Panc1 (cell line): Measurements from ENCODE around the gene CPZ. TPM values are rescaled to one million over a fixed set of nuclear protein-coding genes. Genes with fewer than 3 reads are reported as not detected.

Experiments
- ATAC-seq: fragments of 200-7000 bp; cut with Tn5 transposase; 2 replicates; pipeline ENCODE4 v1.9.1; 2020; ENCODE audit warnings: mild to moderate bottlenecking, moderate library complexity
- BruUV-seq: library from RNA; stranded (reverse); fragments of 400-500 nt; replicated peaks from 2 replicates; lab custom pipeline; 2021; lab: Mats Ljungman, UMichigan
- CTCF ChIA-PET: fragments of 300-600 bp; sonication (Branson Sonifier 250); formaldehyde crosslinking; loops from one replicate; lab custom pipeline; 2022; ENCODE audit warnings: antibody characterized with exemption; lab: Charles Lee
- POLR2A ChIA-PET: fragments of 300-600 bp; sonication (Branson Sonifier 250); formaldehyde crosslinking; loops from one replicate; lab custom pipeline; 2022; ENCODE audit warnings: antibody characterized with exemption; lab: Charles Lee
- DNase-seq: peaks from one replicate; pipeline ENCODE4 v3.0.0-alpha.2; 2010; ENCODE audit warnings: low read depth, low spot score
- H3K27ac ChIP-seq: 2 replicates; pipeline ENCODE4 v1.5.1; 2011; ENCODE audit warnings: mild to moderate bottlenecking, low read length, inconsistent platforms
- H3K27me3 ChIP-seq: fragments of 200-500 bp; sonication (Bioruptor generic); 2 replicates; pipeline ENCODE4 v1.6.0; 2014; ENCODE audit warnings: low read length, inconsistent platforms; ENCODE audit not compliant: control insufficient read depth, insufficient read depth
- H3K36me3 ChIP-seq: fragments of 200-500 bp; sonication (Bioruptor generic); 2 replicates; pipeline ENCODE4 v1.5.1; 2014; ENCODE audit warnings: inconsistent platforms, mild to moderate bottlenecking, low read length, moderate library complexity; ENCODE audit not compliant: control insufficient read depth, insufficient read depth
- H3K4me1 ChIP-seq: 2 replicates; pipeline ENCODE4 v1.5.1; 2011; ENCODE audit warnings: inconsistent platforms, mild to moderate bottlenecking, low read length, moderate library complexity; ENCODE audit not compliant: control insufficient read depth, insufficient read depth
- H3K4me3 ChIP-seq, 2 experiments: 2 replicates each; pipeline ENCODE4 v1.5.1; 2011 to 2012; ENCODE audit warnings: low read depth in 2 of 2, low read length in 2 of 2, mild to moderate bottlenecking in 2 of 2, inconsistent platforms in 1 of 2, moderate library complexity in 1 of 2
- H3K9me3 ChIP-seq: fragments of 200-500 bp; sonication (Bioruptor generic); 2 replicates; pipeline ENCODE4 v1.5.1; 2014; ENCODE audit warnings: low read depth, mild to moderate bottlenecking, inconsistent platforms, low read length, moderate library complexity; ENCODE audit not compliant: control insufficient read depth, insufficient read depth
- CTCF ChIP-seq: fragments of 450-650 bp; IDR thresholded peaks from 2 replicates; pipeline ENCODE4 v1.5.1; 2017; ENCODE audit warnings: mild to moderate bottlenecking
- POLR2AphosphoS5 ChIP-seq: IDR thresholded peaks from 2 replicates; pipeline ENCODE4 v1.6.1; 2012; ENCODE audit warnings: mild to moderate bottlenecking, low read depth, low read length, moderate library complexity
- REST ChIP-seq, 2 experiments: IDR thresholded peaks; 2 replicates each; pipeline ENCODE4 v1.6.1; 2011 to 2012; ENCODE audit warnings: low read depth in 2 of 2, control low read depth in 1 of 2, low read length in 1 of 2, mild to moderate bottlenecking in 1 of 2, moderate library complexity in 1 of 2; ENCODE audit not compliant: insufficient read depth in 1 of 2
- SIN3A ChIP-seq: IDR thresholded peaks from 2 replicates; pipeline ENCODE4 v1.6.1; 2012; ENCODE audit warnings: low read depth, mild to moderate bottlenecking, low read length, moderate library complexity, borderline replicate concordance; ENCODE audit not compliant: insufficient read depth
- TCF7L2 ChIP-seq: IDR thresholded peaks from 2 replicates; pipeline ENCODE4 v1.6.1; 2011; ENCODE audit warnings: mild to moderate bottlenecking, low read depth, low read length, inconsistent platforms
- in situ Hi-C: cut with HindIII; loops from 2 replicates; pipeline ENCODE4 v1.10.0; 2016; ENCODE audit warnings: low sequenced_read_pairs, low pct_unique_long_range_greater_than_20kb
- intact Hi-C: fragments of 100-400 bp; cut with micrococcal nuclease; formaldehyde crosslinking; loops from one replicate; pipeline ENCODE4 v1.10.0; 2022; ENCODE audit not compliant: unreplicated experiment
- total RNA-seq: library from RNA; stranded (reverse); gene quantifications from one replicate; pipeline ENCODE4 v1.2.1, GENCODE V29; 2021; ENCODE audit not compliant: unreplicated experiment

CPZ gene
- total RNA-seq, 1 experiment from 2014 or later, result 0.15 TPM

- H3K36me3 ChIP-seq, result no peaks in the 10 kb centered on the region
- H3K4me1 ChIP-seq, result no peaks in the 10 kb centered on the region
- intact Hi-C loops (no loop called here), in situ Hi-C loops (no loop called here)
- H3K27ac ChIP-seq, result no peak overlapping the region
- no TSS peak for BruUV-seq
- no peak overlapping the region for H3K4me3 ChIP-seq
- DNase-seq (no peak), ATAC-seq (no peak)
- TF ChIP-seq TCF7L2 (no peak), REST (IDR thresholded peaks at IDR 0.05; ENCODE audit: insufficient read depth in 1 of 2, low read depth in 2 of 2, low read length in 1 of 2) (no peak), POLR2AphosphoS5 (no peak), SIN3A (no peak), CTCF (no peak)
- POLR2A ChIA-PET, result no interaction called here
- CTCF ChIA-PET, result no interaction called here
- H3K9me3 ChIP-seq, result no peaks in the 10 kb centered on the region
- H3K27me3 ChIP-seq, result no peaks in the 10 kb centered on the region
Observed at GRCh38 chr4:8599091-8599460, 6.5 kb downstream of the CPZ start.

GRCh38 chr4:8599657-8600056 is 7.1 kb downstream of the CPZ start:
- H3K4me1 ChIP-seq, result no peaks in the 10 kb centered on the region
- in situ Hi-C loops, result no loop called here
- H3K9me3 ChIP-seq, result no peaks in the 10 kb centered on the region
- no TSS peak for BruUV-seq
- TF ChIP-seq SIN3A, result no peak
- TF ChIP-seq POLR2AphosphoS5, result no peak
- no peak for TF ChIP-seq CTCF
- no peak for TF ChIP-seq TCF7L2
- TF ChIP-seq REST (IDR thresholded peaks at IDR 0.05; ENCODE audit: insufficient read depth in 1 of 2, low read depth in 2 of 2, low read length in 1 of 2), result no peak
- no peaks in the 10 kb centered on the region for H3K27me3 ChIP-seq
- H3K4me3 ChIP-seq, result no peak overlapping the region
- no peaks in the 10 kb centered on the region for H3K36me3 ChIP-seq
- H3K27ac ChIP-seq, result no peak overlapping the region
- DNase-seq (no peak), ATAC-seq (no peak)
- CTCF ChIA-PET, result no interaction called here
- POLR2A ChIA-PET, result no interaction called here
- intact Hi-C loops, result no loop called here
